ENCODE data around the gene OLFML1.
"Not testable (repeated sequence)": the region's sequence is repeated elsewhere in the genome, so short reads cannot be mapped to it uniquely, and the experiment has no call there.

Gene OLFML1

GRCh38 chr11:7512525-7513233 lies 27.4 kb downstream of the OLFML1 start:
- no peak for DNase-seq (ENCODE audit: low spot score)

- peak; percentile 81 for DNase-seq (ENCODE audit: low spot score)
These were observed 28.2 kb downstream of the OLFML1 start, which contains the start of gene PPFIBP2 for GRCh38 chr11:7513234-7514098. Gene PPFIBP2 (plus strand): TSS chr11:7513999. CDS start chr11:7549476, 35,477 bp downstream.

GRCh38 chr11:7514099-7514591 lies 28.8 kb downstream of the OLFML1 start:
- no peak for DNase-seq (ENCODE audit: low spot score)

- DNase-seq (ENCODE audit: low spot score): no peak
These were observed 30.2 kb downstream of the OLFML1 start for GRCh38 chr11:7515447-7515886.

DNA sequence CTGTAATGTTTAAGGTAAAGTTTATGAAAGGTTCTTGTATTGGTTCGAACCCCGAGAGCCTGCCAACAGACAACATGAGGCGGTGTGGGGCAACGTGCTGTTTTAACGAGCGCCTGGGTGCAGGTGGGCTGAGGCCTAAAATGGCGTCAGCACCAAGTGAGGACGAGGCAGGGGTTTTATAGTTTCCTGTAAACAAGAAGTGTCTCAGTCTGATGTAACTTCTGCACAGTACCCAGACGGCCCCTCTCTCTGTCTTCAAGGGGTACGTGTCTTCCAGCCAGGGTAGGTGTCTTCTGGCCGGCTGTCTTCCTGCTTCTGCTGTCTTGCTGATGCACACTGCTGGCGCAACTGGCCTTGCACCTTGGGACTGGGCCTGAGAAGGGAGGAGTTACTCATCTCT lies 31.2 kb downstream of the OLFML1 start:
- no peak for DNase-seq (ENCODE audit: low spot score)

GRCh38 chr11:7517743-7518142 lies 32.4 kb downstream of the OLFML1 start:
- not testable (repeated sequence) for DNase-seq (ENCODE audit: low spot score)

DNA sequence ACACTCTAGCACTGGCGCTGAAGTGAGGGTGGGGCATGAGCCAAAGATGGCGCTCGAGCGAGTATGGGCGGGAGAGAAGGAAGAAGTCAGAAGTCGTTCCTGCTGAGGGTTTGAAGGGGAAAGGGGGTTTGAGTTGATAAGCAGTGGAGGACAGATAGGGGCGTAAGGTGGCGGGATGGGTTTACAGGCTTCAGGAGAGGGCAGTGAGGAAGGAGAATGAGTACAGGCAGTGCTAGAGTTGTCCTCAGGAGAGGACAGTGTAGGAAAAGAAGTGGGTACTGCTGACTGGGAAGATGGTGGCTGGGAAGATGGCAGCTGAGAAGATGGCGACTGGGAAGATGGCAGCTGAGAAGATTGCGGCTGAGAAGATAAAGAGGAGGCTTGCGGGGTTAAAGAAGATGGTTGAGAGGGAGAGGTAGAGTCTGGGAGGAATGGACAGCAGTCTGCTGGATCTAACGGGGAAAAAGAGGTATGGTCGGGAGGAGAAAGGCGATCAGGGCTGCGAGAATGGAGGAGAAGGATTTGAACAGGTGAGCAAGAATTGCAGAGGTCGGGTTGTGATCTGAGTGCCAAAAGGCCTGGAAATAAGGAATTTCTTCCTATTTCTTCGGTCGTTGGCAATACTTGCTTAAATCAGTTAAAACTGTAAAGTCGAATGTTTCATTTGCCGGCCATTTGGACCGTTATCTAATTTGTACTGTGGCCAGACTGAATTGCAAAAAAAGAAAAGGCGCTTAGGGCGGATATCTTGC lies 33.7 kb downstream of the OLFML1 start:
- no peak for DNase-seq (ENCODE audit: low spot score)

DNA sequence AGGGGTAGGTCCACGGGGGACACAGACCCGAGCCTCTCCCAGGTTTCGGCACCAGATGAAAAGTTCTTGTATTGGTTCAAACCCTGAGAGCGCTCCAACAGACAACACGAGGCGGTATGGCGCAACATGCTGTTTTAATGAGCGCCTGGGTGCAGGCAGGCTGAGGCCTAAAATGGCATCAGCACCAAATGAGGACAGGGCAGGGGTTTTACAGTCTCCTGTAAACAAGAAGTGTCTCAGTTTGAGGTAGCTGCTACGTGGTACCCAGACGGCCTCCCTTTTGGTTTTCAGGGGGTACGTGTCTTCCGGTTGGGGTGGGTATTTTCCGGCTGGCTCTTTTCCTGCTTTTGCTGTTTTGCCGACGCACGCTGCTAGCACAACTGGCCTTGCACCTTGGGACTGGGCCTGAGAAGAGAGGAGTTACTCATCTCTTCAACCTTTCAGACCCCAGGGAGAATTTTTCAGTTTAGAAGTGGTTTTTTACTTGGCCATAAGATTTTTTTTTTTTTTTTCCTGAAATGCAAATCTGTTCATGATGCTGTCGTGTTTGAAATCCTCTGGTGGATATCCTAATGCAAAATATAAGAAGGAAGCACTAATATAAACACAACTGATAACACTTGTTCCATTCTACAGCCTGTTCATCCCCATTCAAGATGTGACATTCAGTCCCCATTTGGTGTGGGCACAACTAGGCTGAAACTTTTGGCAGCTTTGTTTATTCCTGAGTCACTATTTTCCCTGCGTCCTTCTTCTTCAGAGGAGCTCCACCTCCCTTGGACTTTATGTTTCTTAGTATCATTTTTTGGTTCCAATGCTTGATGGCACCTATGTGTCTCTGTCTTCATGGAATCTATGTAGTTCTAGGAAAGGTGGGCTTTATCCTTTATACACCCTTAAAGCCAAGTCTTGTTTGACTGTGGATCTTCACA lies 35.0 kb downstream of the OLFML1 start:
- no peak for DNase-seq (ENCODE audit: low spot score)

DNA sequence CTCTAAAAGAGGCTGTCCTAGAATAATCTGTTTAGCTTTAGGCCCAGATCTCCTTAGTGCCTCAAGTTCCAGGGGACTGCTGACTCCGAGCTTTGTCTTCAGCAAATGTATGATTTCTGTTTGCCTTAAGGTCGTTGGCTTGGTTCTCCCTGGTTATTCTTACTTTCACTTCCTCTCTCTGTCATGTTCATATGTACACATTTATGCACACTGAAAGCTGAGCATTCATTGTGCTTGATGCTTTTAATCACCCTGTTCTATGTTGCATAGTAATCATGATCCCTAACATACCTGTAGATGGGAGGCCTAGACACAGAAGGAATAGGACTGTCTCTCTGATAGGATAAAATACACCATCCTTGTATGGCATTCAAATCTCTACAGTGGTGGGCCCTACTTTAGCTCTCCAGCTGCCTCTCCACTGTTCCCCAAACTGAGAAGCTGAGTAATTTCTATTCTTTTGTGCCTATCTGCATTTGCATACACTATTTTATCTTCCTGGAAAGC lies 35.7 kb downstream of the OLFML1 start:
- no peak for DNase-seq (ENCODE audit: low spot score)

DNA sequence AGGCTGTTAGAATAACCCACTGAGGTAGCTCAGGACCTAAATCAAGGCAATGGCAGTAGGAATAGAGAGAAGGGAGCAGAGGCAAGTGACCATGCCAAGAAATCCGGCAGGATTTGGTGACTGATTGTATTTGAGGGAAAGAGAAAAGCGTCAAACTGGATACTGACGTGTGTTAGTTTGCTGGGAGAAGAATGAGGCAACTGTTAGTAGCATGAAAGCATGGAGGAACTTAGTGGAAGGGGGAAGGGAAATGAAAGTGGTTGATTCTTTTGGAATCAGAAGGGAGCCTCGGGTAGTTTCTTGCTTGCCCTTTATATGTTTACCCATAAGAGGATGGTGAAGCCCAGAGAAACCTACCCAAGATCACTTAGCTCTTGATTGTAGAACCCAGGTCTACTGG lies 36.8 kb downstream of the OLFML1 start:
- no peak for DNase-seq (ENCODE audit: low spot score)

DNA sequence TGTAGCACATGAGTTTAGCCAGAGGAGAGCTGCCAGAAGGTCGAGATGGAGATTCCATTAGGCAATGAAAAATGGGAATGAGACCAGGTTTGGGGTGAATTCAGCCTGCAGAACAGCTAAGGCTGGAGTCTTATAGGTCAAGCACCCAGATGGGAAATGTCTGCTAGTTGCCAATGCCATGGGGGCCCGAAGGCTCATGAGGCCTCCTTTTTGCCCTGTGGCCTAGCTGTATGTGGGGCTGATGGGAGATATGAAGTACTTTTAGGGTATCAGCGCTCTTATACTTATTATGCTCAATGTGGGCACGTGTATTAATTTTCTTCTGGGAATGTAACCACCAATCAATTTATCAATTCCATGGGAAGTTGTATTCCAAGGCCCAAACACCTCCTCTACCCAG lies 37.2 kb downstream of the OLFML1 start:
- DNase-seq (ENCODE audit: low spot score): no peak

GRCh38 chr11:7523416-7524210 lies 38.3 kb downstream of the OLFML1 start:
- no peak for DNase-seq (ENCODE audit: low spot score)

- no peak for DNase-seq (ENCODE audit: low spot score)
These were observed 39.3 kb downstream of the OLFML1 start for GRCh38 chr11:7524462-7525235.

DNA sequence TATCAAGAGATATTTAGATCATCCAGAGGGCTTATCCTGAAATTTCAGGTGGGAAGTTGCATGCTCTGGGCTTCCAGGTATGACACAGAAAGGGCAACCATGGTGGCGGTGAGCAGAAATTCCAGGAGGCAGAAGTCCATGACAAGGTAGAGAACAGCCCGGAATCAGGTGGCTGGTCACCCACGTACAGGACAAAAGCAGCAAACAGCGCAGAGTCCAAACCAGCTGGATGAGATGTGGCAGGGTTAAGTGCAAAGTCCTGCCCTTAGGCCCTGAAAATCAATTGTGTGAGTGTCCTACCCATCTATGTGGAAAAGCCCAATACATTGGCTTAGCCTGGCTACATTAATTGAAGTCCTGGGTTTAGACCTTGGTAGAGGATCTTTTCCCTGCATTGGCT lies 40.1 kb downstream of the OLFML1 start:
- DNase-seq (ENCODE audit: low spot score): no peak

DNA sequence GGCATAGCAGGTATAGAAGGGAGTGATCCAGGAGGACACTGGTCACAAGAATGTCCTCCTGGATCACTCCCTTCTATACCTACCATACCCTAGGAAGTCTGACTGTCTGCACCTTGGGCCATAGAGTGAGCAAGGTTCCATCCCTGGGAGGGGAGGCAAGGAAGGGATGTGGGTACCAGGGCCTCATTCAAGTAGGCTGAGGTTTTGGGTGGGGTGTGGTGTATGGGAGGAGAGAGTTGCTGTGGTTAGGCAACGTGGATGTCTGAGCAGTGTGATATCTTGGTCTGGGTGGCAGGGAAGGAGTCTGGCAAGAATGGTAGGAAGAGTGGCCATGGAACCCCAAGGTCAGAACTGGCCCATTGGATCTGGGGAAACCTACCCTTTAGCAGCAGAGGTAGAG lies 41.7 kb downstream of the OLFML1 start:
- DNase-seq (ENCODE audit: low spot score): no peak

- DNase-seq (ENCODE audit: low spot score): no peak
These were observed 43.3 kb downstream of the OLFML1 start for GRCh38 chr11:7528514-7529049.

DNA sequence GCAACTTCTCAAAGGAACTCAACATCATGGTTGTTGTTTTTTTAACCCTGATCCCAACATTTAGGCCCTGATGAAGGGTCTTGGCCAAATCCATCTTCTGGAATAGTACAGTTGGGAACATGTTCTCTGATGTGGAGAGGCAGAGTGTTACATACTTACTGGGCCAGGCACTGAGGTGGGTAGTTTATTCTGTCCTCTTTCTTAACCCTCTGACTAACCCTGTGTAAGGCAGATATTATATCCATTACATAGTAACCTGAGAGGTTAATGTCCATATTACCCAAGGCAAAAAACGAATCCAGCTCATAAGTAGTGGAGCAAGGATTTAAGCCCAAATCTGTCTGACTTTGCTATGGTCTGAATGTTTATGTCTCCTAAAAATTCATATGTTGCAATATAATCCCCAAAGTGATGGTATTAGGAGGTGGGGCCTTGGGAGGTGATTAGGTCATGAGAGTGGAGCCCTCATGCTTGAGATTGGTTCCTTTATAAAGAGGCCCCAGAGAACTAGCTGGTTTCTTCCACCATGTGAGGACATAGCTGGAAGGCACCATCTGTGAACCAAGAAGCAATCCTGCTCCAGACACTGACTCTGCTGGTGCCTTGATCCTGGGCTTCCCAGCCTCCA lies 44.8 kb downstream of the OLFML1 start:
- DNase-seq (ENCODE audit: low spot score): no peak

GRCh38 chr11:7531011-7531410 lies 45.7 kb downstream of the OLFML1 start:
- no peak for DNase-seq (ENCODE audit: low spot score)

Measured in LoVo (cell line).